Fibroblast of mammary gland (primary cell): ENCODE measurements around the gene PLA2G4E.

Experiments used
- DNase-seq: peaks from one replicate; pipeline ENCODE4 v3.0.0-alpha.2; 2010; ENCODE audit warnings: low read depth
- H3K4me3 ChIP-seq: 2 replicates; pipeline ENCODE4 v1.5.1; 2011; ENCODE audit warnings: low read depth, mild to moderate bottlenecking, low read length, moderate library complexity; ENCODE audit not compliant: control insufficient read depth
- TF ChIP-seq, protein P1 (sequence below): conservative IDR thresholded peaks from 2 replicates; pipeline ENCODE4 v1.5.1; 2011; ENCODE audit warnings: low read depth, low read length, inconsistent platforms; ENCODE audit not compliant: control insufficient read depth, insufficient read depth

PLA2G4E gene

GRCh38 chr15:41979493-41980266 lies 41.2 kb downstream of the PLA2G4E start:
- no peak for DNase-seq
- TF ChIP-seq, protein P1, sequence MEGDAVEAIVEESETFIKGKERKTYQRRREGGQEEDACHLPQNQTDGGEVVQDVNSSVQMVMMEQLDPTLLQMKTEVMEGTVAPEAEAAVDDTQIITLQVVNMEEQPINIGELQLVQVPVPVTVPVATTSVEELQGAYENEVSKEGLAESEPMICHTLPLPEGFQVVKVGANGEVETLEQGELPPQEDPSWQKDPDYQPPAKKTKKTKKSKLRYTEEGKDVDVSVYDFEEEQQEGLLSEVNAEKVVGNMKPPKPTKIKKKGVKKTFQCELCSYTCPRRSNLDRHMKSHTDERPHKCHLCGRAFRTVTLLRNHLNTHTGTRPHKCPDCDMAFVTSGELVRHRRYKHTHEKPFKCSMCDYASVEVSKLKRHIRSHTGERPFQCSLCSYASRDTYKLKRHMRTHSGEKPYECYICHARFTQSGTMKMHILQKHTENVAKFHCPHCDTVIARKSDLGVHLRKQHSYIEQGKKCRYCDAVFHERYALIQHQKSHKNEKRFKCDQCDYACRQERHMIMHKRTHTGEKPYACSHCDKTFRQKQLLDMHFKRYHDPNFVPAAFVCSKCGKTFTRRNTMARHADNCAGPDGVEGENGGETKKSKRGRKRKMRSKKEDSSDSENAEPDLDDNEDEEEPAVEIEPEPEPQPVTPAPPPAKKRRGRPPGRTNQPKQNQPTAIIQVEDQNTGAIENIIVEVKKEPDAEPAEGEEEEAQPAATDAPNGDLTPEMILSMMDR, result no peak
- no peak overlapping the region for H3K4me3 ChIP-seq

- DNase-seq, result no peak
- TF ChIP-seq, protein P1, result no peak
- no peak overlapping the region for H3K4me3 ChIP-seq
Observed at GRCh38 chr15:41978534-41978933, 42.3 kb downstream of the PLA2G4E start.

- H3K4me3 ChIP-seq, result no peak overlapping the region
- TF ChIP-seq, protein P1, result no peak
- no peak for DNase-seq
Observed at GRCh38 chr15:41977757-41978383, 43.0 kb downstream of the PLA2G4E start.

DNA sequence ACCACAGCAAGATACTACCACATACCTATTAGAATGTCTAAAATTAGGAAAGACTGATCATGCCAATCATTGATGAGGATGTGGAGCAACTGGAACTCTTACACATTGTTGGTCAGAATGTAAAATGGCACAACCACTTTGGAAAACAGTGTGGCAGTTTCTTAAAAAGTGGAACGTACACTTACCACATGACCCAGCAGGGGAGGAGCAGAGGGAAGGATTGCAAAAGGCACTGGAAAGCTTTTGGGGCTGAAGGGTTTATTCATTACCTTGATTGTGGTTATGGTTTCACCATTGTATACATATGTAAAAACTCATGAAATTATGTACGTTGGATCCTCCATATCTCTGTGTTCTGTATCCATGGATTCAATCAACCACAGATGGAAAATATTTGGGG lies 45.2 kb downstream of the PLA2G4E start:
- TF ChIP-seq, protein P1, result no peak

DNA sequence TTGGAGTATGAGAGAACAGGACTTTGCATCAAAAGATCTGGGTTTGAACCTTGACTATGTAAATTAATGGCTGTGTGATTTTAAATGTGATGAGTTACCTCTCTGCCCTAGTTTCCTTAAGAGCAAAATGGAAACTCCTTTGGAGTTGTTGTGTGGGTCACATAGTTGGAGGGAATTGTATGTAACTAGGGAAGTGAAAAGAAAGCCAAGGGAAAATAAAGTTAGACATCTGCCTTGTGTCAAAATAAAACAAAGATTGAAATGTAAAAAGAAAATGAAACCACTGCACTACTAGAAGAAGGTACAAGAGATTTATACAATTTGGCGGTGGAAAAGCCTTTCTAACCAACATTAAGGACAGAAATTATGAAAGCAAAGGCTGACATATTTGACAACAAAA lies 46.8 kb downstream of the PLA2G4E start:
- no peak overlapping the region for H3K4me3 ChIP-seq
- TF ChIP-seq, protein P1, result no peak
- DNase-seq, result no peak

More for the DNA sequence above, 45.2 kb downstream of the PLA2G4E start:
- DNase-seq, result no peak
- no peak overlapping the region for H3K4me3 ChIP-seq

- DNase-seq, result peak; percentile 98
- H3K4me3 ChIP-seq, result peak within 1 kb of the TSS; percentile 72
- TF ChIP-seq, protein P1, result peak; percentile 24
Observed at GRCh38 chr15:41972253-41973242, 48.3 kb downstream of the PLA2G4E start, which contains the start of gene EHD4. EHD4 (minus strand) TSS chr15:41972557; CDS start chr15:41972494, 63 bp downstream.
